ENCODE measurements around the gene MTFR2. TPM values are rescaled to one million over a fixed set of nuclear protein-coding genes. Genes with fewer than 3 reads are reported as not detected.

The MTFR2 gene
- total and polyA plus RNA-seq, 2 of the 13 experiments (the other 11 are each of a cell fraction or from before 2014, with no cell fraction given), result 6.7 to 10.7 TPM

DNA sequence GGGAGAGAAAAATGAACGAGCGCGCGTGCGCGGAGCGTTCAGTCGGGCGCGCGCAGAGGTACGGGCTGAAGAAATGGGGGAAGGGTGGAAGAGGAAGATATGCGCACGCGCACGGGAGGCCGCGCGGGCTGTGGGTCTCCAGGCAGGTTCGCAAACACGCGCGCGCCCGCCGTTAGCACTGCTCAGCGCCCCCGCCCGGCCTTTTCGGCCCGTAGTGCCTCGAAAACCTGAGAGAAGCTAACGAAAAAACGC, 39.1 kb upstream of the MTFR2 start (continued):
- TF ChIP-seq ZKSCAN1 (IDR thresholded peaks at IDR 0.05; ENCODE audit: low read length) (peak; percentile 9; the same call in 1 of the 2 replicates), ZNF234 (CRISPR knock-in tag; conservative IDR thresholded peaks at IDR 0.05) (0 out of 2 replicates have a peak, but pooled peaks have one; percentile 53), MATR3 (CRISPR knock-in tag; IDR thresholded peaks at IDR 0.05) (no peak), SUZ12 (IDR thresholded peaks at IDR 0.05; ENCODE audit: low read depth, low read length) (no peak), TBP (CRISPR knock-in tag; IDR thresholded peaks at IDR 0.05) (no peak), ZEB1 (IDR thresholded peaks at IDR 0.05; ENCODE audit: insufficient replicate concordance, low read depth) (no peak), KAT7 (CRISPR knock-in tag; IDR thresholded peaks at IDR 0.05; ENCODE audit: borderline replicate concordance) (no peak), DNMT3B (CRISPR knock-in tag; conservative IDR thresholded peaks at IDR 0.05) (0 out of 2 replicates have a peak, but pooled peaks have one; percentile 78), ZNF451 (CRISPR knock-in tag; IDR thresholded peaks at IDR 0.05) (0 out of 2 replicates have a peak, but pooled peaks have one; percentile 52), RBFOX2 (IDR thresholded peaks at IDR 0.05; ENCODE audit: low read depth, low read length) (peak; percentile 98)
- TF ChIP-seq, protein P1, sequence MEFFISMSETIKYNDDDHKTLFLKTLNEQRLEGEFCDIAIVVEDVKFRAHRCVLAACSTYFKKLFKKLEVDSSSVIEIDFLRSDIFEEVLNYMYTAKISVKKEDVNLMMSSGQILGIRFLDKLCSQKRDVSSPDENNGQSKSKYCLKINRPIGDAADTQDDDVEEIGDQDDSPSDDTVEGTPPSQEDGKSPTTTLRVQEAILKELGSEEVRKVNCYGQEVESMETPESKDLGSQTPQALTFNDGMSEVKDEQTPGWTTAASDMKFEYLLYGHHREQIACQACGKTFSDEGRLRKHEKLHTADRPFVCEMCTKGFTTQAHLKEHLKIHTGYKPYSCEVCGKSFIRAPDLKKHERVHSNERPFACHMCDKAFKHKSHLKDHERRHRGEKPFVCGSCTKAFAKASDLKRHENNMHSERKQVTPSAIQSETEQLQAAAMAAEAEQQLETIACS (CRISPR knock-in tag; IDR thresholded peaks at IDR 0.05), result peak; percentile 98
- TF ChIP-seq, protein P2, sequence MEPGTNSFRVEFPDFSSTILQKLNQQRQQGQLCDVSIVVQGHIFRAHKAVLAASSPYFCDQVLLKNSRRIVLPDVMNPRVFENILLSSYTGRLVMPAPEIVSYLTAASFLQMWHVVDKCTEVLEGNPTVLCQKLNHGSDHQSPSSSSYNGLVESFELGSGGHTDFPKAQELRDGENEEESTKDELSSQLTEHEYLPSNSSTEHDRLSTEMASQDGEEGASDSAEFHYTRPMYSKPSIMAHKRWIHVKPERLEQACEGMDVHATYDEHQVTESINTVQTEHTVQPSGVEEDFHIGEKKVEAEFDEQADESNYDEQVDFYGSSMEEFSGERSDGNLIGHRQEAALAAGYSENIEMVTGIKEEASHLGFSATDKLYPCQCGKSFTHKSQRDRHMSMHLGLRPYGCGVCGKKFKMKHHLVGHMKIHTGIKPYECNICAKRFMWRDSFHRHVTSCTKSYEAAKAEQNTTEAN (CRISPR knock-in tag; conservative IDR thresholded peaks at IDR 0.05), result 0 out of 2 replicates have a peak, but pooled peaks have one; percentile 49
- TF ChIP-seq, protein P3, sequence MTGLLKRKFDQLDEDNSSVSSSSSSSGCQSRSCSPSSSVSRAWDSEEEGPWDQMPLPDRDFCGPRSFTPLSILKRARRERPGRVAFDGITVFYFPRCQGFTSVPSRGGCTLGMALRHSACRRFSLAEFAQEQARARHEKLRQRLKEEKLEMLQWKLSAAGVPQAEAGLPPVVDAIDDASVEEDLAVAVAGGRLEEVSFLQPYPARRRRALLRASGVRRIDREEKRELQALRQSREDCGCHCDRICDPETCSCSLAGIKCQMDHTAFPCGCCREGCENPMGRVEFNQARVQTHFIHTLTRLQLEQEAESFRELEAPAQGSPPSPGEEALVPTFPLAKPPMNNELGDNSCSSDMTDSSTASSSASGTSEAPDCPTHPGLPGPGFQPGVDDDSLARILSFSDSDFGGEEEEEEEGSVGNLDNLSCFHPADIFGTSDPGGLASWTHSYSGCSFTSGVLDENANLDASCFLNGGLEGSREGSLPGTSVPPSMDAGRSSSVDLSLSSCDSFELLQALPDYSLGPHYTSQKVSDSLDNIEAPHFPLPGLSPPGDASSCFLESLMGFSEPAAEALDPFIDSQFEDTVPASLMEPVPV (CRISPR knock-in tag; IDR thresholded peaks at IDR 0.05), result 0 out of 2 replicates have a peak, but pooled peaks have one; percentile 72
- TF ChIP-seq, protein P4, sequence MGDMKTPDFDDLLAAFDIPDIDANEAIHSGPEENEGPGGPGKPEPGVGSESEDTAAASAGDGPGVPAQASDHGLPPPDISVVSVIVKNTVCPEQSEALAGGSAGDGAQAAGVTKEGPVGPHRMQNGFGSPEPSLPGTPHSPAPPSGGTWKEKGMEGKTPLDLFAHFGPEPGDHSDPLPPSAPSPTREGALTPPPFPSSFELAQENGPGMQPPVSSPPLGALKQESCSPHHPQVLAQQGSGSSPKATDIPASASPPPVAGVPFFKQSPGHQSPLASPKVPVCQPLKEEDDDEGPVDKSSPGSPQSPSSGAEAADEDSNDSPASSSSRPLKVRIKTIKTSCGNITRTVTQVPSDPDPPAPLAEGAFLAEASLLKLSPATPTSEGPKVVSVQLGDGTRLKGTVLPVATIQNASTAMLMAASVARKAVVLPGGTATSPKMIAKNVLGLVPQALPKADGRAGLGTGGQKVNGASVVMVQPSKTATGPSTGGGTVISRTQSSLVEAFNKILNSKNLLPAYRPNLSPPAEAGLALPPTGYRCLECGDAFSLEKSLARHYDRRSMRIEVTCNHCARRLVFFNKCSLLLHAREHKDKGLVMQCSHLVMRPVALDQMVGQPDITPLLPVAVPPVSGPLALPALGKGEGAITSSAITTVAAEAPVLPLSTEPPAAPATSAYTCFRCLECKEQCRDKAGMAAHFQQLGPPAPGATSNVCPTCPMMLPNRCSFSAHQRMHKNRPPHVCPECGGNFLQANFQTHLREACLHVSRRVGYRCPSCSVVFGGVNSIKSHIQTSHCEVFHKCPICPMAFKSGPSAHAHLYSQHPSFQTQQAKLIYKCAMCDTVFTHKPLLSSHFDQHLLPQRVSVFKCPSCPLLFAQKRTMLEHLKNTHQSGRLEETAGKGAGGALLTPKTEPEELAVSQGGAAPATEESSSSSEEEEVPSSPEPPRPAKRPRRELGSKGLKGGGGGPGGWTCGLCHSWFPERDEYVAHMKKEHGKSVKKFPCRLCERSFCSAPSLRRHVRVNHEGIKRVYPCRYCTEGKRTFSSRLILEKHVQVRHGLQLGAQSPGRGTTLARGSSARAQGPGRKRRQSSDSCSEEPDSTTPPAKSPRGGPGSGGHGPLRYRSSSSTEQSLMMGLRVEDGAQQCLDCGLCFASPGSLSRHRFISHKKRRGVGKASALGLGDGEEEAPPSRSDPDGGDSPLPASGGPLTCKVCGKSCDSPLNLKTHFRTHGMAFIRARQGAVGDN (CRISPR knock-in tag; IDR thresholded peaks at IDR 0.05), result peak; percentile 82
- TF ChIP-seq, protein P5, sequence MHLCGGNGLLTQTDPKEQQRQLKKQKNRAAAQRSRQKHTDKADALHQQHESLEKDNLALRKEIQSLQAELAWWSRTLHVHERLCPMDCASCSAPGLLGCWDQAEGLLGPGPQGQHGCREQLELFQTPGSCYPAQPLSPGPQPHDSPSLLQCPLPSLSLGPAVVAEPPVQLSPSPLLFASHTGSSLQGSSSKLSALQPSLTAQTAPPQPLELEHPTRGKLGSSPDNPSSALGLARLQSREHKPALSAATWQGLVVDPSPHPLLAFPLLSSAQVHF (CRISPR knock-in tag; IDR thresholded peaks at IDR 0.05), result 0 out of 2 replicates have a peak, but pooled peaks have one; percentile 12
- TF ChIP-seq, protein P6, sequence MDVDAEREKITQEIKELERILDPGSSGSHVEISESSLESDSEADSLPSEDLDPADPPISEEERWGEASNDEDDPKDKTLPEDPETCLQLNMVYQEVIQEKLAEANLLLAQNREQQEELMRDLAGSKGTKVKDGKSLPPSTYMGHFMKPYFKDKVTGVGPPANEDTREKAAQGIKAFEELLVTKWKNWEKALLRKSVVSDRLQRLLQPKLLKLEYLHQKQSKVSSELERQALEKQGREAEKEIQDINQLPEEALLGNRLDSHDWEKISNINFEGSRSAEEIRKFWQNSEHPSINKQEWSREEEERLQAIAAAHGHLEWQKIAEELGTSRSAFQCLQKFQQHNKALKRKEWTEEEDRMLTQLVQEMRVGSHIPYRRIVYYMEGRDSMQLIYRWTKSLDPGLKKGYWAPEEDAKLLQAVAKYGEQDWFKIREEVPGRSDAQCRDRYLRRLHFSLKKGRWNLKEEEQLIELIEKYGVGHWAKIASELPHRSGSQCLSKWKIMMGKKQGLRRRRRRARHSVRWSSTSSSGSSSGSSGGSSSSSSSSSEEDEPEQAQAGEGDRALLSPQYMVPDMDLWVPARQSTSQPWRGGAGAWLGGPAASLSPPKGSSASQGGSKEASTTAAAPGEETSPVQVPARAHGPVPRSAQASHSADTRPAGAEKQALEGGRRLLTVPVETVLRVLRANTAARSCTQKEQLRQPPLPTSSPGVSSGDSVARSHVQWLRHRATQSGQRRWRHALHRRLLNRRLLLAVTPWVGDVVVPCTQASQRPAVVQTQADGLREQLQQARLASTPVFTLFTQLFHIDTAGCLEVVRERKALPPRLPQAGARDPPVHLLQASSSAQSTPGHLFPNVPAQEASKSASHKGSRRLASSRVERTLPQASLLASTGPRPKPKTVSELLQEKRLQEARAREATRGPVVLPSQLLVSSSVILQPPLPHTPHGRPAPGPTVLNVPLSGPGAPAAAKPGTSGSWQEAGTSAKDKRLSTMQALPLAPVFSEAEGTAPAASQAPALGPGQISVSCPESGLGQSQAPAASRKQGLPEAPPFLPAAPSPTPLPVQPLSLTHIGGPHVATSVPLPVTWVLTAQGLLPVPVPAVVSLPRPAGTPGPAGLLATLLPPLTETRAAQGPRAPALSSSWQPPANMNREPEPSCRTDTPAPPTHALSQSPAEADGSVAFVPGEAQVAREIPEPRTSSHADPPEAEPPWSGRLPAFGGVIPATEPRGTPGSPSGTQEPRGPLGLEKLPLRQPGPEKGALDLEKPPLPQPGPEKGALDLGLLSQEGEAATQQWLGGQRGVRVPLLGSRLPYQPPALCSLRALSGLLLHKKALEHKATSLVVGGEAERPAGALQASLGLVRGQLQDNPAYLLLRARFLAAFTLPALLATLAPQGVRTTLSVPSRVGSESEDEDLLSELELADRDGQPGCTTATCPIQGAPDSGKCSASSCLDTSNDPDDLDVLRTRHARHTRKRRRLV (CRISPR knock-in tag; IDR thresholded peaks at IDR 0.05), result peak; percentile 56; the same call in 1 of the 2 replicates

Data from HepG2 (cell line).